HG03064 (cell line): ENCODE data around the gene ELF5.

Experiments used
- ATAC-seq: cut with Tn5 transposase; IDR thresholded peaks from one replicate; pipeline ENCODE4 v1.9.1; 2021; ENCODE audit warnings: low read depth; ENCODE audit not compliant: unreplicated experiment

The ELF5 gene

DNA sequence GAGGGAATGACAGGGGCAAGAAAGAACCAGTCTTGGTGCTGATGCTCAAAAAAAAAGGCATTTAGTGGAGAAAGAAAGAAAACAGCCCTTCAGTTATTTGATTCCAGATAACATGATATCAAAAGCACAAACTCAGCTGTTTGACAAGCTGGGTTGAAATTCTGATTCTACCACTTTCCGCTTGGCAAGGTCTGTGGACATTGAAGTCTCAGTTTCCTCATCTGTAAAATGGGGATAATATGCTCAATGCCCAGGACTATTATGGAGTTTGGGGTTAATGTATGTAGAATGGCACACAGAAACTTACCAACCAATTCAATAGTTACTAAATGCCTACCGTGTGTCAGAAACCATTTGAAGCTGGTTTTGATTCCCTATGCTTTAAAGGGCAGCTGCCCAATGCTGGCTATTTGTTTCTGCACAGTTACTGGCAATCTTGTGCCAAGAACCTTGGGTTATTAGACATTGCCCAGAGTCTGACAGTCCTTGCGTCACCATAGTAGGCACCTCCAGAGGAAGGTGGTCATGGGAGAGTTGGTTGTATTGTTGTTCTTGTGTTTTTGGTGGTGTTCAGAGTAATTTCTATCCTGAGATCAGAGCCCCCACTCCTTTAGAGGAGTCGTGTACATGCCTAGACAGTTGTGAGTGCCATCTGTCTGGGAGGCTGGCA is 19.5 kb downstream of the ELF5 start:
- no peak for ATAC-seq

DNA sequence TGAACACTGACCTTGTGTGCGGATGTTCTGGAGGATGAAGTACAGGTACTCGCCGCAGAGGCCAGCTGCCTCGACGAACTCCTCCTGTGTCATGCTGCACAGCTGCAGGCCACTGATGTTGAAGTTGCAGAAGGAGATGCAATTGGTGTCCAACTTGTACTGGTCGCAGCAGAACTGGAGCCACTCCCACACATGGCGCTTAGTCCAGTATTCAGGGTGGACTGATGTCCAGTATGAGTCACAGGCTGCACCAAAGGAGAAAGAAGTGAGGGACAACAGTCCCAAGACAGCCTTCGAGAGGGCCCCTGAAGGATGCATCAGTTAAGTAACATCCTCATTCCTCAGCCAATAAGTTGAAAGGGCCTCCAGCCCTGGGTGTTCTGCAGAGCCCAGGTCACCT is 20.1 kb downstream of the ELF5 start:
- no peak for ATAC-seq

DNA sequence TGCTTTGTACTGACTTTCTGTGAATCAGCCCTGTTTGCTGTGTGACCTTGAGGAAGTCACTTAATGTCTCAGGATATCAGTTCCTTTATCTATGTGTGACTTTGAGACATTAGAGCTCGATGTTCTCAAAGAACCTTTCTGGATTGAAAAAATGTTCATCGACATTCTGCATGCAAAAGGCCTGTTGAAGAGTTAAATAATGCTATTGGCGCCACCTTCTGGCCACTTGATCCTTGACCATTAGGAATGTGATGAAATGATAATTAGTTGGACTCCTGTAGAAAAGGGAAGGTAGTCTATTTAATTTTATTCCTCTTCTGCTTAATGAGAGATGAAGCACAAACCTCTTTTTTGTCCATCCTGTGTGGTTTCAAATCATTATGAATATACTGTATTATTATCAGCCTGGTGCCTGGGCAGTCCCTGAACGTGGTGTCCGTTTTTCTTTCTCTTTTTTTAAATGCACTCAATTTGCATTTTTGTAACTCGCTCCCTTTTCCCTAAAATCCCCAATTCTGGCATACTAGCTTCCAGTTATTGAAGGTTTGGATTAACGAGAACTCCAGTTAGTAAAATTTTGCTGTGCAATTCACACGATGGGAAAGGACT is 20.7 kb downstream of the ELF5 start:
- no peak for ATAC-seq

DNA sequence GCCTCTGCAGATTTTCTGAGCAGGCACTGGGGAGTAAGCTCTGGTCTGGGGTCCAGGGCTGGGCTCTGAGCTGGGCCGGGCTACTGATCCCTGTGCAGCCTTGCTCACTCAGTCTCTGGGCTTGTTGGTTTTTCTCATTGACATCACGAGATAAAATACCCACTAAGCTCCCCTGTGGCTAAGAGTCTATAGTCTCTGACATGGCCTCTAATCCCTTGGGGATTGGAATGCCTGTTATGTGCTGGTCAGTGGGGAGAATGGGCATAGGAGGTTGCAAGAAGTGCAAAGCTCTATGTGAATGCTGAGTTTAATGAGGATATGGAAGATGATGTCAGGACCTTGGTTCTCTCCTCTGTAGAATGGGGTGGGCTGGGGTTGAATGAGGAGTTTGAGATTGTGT is 23.3 kb downstream of the ELF5 start:
- ATAC-seq, result no peak

DNA sequence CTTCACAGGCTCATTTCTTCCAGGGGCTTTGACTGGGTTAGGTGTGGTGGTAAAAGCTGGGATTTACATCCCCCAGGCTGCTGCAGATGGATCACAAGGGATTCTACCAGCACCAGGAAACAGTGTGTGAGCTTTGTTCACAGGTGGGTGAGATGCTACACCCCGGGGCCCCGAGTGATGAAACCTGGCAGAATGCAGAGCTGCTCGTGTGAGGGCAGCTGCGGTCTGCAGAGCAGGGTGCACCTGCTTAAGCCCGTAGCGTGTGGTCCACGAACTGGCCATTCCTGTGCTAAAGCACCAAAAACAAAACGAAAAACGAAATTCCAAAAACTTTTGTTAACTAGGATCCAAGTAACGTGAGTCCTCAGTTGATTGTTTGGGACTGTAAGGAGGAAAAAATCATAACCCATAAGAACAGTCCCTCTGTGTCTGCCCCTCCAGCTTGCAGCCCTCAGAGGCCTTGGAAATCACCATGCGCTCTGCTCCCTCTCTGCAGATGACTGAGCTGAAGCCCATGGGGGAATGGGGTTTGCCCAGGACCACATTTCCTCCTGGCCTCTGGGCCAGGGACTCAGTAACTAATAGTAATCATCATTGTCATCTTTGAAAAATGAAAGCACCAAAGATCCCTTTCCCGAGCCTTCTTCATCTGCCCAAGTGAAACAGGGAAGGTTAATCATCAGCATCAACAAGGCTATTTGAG is 24.6 kb downstream of the ELF5 start:
- no peak for ATAC-seq

DNA sequence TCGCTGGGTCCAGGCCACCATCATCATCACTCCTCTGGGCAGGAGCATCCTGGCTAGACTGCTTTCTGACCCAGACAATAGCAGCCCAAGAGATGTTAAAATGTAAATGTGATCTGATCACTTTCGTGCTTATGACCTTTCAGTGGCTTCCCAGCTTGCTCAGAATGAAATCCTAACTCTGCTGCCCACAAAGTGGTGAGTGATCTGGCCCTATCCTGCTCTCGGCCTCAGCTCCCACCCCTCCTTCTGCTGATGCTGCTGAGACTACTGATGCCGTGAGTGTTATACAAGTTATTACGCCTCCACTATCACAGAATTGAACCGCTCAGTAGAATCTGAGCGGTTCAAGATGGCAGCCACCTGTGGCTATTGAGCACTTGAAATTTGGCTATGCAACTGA is 26.2 kb downstream of the ELF5 start:
- no peak for ATAC-seq

DNA sequence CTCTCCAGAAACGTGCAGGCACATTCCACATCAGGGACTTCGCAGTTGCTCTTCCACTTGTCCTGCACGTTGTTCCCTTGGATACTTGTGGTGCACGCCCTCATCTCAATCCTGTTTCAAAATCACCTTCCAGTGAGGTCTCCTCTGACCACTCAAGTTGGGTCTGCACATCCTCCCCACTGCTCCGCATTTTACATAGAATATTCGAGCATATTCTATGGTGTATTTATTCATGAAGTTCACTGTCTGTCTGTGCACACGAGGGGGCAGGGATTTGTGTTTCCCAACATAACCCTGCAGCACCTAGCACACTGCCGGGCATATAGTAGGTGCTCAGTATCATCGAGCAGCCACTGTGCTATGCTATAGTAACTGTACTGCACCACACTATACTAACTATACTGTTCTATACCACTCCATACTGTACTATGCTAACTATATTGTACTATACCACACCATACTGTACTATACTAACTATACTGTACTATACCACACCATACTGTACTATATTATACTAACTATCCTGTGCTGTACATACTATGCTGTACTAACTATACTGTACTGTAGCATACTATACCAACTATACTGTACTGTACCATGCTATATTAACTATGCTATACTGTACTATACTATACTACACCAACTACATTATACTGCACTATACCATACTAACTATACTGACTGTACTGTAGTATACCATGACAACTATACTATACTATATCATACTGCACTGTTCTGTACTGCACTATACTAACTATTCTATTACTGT is 30.3 kb downstream of the ELF5 start:
- no peak for ATAC-seq

DNA sequence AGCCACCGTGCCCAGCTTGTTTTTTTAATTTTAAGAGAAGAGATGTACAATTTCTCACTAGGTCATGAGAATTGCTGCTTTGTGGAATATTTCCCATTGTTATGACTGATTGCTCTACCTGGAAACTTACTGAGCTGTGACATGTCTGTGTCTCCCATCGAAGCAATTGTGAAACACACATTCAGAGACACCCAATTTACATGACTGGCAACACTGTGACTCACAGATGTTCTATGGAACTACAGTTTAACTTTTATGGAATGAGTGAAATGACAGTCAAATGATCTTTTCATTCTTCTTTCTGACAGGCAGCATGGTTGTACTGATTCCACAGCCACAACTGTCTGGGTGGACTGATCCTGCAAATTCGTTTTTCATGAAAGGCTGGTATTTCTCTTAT is 32.3 kb downstream of the ELF5 start:
- no peak for ATAC-seq

DNA sequence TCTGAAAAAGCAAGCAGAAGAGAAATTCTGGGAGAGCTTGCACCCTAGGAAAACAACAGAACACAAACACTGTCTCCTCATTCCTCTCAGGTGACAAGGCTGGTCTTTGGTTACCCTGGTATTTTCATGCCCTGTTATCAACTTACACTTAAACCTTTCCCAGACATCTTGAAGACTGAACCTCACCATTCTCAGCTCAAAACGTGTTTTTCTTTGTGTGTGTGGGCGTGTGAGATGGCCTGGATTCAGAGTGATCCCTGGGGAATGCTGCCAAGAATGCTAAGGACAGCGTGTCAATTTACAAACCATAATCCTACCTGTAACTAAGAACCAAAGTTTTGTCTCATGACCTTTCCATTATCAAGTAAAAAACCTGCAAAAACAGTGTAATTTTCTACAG is 33.3 kb downstream of the ELF5 start:
- ATAC-seq, result no peak

DNA sequence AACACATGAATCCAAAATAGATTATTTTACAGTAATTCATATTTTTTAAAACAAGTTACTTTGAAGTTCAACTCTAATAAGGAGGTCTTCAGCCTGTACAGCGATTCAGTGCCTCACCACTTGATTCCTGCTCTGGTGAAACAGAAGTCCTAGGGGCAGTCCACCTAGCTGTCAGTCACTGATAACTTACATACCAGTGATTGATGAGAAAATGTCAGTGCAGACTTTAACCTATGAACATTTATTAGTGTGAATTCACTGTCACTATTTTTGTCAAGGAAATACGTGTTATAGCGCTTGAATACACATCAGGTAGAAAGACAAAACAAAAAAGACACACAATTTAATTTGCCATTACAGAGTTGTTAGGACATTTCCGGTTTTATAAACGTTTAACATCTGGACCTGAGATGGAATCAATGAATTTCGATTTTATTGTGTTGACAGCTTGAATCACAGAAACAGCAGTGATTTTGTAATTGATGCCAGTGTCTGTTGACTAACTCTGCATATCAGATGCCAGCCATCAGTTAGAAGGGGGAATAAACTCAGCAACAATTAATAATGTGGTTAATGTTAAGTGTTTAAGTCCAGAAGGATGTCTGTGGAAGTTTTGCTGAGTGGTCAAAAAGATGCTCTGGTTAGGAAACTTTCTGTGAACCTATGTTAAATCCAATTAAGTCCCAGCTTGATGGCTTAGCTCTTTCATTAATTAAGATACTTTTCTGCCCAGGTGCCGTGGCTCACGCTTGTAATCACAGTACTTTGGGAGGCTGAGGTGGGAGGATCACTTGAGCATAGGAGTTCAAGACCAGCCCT is 34.5 kb downstream of the ELF5 start:
- no peak for ATAC-seq

DNA sequence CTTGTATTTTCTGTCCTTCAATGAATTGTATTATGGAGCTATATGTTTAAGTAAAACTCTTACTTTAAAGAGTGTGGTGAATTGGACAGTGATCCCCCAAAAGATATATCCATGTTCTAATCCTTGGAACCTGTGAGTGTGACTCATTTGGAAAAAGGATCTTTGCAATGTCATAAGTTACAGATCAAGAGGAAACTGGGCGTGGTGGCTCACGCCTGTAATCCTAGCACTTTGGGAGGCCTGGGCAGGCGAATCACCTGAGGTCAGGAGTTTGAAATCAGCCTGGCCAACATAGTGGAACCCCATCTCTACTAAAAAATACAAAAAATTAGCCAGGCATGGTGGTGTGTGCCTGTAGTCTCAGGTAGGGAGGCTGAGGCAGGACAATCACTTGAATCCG is 36.7 kb downstream of the ELF5 start:
- no peak for ATAC-seq

DNA sequence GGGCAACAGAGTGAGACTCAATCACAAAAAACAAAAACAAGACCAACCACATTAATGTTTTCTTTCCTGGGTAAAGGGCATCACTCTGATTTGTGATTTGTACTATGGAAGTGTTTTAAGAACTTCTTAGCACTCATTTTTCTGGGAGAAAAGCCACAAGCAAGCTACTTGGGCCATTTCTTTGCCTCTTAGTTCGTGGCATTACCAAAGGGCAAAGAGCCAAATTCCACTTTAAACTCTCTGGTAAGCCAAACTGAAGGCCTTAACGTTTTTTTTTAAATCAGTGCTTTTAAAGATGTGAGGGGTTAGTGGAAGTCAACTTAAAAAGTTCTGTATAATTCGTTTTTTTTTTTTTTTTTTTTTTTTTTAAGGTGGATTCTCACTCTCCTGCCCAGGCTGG is 37.9 kb downstream of the ELF5 start:
- ATAC-seq, result no peak

DNA sequence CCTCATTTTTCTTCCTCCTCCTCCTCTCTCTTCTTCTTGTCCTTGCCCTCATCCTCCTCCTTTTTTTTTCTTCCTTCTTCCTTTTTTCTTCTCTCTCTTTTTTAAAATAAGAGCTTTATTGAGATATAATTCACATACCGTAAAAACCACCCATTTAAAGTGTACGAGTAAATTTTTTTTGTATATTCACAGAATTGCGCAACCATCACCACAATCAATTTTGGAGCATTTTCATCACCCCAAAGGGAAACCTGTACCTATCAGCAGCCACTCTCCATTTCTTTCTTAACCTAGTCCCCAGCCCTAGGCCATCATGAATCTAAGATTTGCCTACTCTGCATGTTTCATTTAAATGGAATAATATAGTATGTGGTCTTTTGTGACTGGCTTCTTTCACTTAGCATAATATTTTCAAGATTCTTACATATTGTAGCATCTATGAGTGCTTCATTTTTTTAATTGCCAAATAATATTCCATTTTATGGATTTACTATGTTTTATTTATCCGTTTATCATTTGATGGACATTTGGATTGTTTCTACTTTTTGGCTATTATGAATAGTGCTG is 39.9 kb downstream of the ELF5 start:
- no peak for ATAC-seq

DNA sequence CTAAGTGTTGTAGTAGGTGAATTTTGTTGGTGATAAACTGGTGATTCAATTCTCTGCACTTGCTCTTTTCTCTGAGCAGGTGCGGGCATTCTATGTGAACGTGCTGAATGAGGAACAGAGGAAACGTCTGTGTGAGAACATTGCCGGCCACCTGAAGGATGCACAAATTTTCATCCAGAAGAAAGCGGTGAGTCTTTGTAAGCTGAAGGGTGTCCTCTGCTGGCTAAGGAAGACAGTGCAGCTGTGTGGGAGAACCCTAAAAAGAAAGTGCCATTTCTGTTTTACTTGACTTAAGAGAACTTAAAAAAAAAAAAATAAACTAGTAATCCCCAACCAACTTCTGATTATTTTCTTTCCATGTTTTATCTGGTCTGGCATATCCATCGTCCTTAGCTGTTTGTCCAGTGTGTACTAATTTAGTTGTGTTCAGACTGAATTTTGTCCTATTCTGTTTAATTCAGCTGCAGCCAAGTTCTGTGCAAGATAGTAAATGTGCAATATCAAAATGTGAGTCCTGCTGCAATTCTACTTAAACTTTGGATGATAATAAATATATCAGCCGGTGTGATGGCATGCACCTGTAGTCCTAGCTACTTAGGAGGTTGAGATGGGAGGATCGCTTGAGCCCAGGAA is 45.3 kb downstream of the ELF5 start:
- ATAC-seq, result no peak

DNA sequence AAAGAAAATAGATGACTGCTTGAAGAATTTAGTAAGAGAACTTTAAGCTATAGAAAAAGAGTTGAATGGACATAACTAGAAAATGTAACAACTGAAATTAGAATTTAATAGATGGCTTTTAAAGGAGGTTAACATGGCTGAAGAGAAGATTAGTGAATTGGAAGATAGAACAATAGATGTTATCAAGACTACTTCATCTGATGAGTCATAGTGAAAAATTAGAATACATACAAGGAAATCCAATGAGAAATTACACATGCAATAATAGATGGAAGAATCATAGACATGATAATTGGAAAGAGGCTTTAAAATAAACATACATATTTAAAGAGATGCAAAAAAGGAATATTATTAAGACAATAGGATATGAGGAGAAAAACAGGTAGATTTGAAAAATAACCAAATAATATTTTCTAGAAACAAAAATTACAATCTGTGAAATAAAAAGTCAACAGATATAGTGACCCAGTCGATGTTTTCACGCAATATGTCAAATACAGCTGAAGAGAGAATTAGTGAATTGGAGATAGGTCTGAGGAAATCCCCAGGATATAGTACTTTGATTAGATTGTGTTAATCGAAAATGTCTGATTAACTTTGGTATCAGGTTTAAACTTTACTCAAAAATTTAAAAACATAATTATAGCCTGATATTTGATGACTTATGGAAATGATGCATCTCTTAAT is 46.6 kb downstream of the ELF5 start:
- ATAC-seq, result no peak

DNA sequence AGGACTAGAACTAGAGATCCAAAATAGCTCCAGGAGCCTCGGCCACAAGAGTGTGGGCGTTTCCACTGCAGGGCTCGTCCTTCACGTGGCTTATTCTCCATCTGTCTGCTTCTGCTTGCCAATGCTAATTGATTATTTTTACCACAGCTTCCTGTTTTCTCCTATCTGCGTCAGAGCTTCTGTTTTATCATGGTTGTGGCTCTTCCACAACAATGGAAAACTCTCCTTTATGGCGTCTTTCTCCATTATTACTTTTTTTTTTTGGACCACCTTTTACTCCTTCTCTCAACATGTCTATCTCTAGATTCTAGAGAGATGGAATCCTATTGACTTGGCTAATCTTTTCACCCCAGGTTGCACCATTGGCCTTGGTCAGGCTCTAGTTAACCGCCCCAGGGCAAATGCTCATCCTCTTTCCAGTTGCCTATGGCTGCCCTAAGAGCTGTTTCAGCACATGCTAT is 49.0 kb downstream of the ELF5 start:
- no peak for ATAC-seq

DNA sequence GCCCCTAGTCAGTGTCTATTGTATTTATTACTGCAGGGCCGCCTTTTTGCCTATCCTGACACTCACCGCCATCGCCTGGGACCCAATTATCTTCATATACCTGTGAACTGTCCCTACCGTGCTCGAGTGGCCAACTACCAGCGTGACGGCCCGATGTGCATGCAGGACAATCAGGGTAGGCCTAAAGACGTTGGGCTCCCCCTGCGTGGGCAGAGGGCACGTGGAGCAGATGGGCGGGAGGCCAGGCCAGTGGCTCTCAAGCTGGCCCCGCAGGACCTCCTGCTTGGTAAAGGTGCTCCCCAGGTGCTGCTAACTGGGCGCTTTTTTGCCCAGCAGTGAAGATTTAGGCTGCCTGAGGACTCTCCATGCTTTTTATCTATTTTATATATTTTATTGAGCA is 52.4 kb downstream of the ELF5 start:
- no peak for ATAC-seq

DNA sequence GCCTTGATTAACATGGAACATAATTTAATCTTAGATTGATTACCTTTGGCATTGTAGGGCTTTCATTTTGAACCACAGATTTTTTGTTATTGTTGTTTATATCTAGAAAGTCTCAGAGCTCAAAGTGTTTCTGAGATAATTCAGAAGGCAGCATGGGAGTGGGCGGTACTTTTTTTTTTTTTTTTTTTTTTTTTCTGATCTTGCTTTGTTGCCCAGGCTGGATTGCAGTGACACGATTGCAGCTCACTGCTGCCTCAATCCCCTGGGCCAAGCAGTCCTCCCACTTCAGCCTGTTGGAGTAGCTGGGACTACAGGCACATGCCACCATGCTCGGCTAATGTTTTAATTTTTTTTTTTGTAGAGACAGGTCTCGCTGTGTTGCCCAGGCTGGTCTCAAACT is 53.3 kb downstream of the ELF5 start:
- no peak for ATAC-seq

DNA sequence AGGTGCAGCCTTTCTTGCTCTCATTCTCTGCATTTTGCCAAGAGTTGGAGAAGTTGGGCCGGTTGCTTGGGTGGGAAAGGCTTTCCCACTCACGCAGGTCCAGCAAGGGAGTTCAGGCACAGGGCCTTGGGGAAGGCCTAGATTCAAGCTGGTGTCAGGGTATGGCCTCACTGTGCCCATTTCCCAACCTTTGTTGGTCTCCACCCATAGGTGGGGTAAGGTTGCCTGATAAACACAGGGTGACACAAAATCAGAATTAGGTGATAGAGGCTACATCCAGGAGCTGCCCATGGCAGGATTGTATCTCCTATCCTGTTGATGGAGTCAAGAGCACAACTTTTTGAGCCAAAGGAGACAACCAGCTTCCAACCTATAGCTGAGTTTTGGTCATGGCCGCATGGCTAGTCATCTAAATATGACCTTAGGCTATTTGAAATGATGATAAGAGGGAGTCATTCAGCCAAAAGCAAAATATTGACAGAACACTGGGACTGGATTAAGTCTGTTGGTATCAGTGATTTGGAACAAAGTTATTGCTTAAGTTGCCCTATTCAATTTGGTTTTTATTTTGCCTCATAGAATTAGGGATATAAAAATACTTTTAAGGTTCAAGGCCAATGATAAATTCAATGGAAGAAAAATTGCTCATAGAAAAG is 54.0 kb downstream of the ELF5 start:
- no peak for ATAC-seq
